Fibroblast of skin of right biceps (primary cell): Measurements from ENCODE around the gene RPL37.
"Not testable (repeated sequence)": the region's sequence is repeated elsewhere in the genome, so short reads cannot be mapped to it uniquely, and the experiment has no call there.

Experiments used
- DNase-seq: peaks from one replicate; pipeline ENCODE4 v3.0.0-alpha.2; 2013

The RPL37 gene

DNA sequence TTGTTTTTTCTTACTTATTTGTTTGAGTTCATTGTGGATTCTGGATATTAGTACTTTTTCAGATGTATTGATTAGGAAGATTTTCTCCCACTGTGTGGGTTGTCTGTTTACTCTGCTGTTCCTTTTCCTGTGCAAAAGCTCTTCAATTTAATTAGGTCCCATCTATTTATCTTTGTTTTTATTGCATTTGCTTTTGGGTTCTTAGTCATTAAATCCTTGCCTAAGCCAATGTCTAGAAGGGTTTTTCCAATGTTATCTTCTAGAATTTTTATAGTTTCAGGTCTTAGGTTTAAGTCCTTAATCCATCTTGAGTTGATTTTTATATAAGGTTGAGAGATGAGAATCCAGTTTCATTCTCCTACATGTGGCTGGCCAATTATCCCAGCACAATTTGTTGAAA is 40.7 kb downstream of the RPL37 start:
- DNase-seq: not testable (repeated sequence)

DNA sequence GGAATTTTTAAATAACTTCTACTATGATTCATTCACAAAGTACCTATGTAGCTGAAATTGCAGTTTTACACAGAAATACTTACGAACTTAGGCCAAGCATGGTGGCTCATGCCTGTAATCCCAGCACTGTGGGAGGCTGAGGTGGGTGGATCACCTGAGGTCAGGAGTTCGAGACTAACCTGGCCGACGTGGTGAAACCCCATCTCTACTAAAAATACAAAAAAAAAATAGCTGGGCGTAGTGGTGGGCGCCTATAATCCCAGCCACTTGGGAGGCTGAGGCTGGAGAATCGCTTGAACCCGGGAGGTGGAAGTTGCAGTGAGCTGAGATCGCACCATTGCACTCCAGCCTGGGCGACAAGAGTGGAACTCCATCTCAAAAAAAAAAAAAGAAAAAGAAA is 42.3 kb downstream of the RPL37 start:
- DNase-seq: not testable (repeated sequence)

DNA sequence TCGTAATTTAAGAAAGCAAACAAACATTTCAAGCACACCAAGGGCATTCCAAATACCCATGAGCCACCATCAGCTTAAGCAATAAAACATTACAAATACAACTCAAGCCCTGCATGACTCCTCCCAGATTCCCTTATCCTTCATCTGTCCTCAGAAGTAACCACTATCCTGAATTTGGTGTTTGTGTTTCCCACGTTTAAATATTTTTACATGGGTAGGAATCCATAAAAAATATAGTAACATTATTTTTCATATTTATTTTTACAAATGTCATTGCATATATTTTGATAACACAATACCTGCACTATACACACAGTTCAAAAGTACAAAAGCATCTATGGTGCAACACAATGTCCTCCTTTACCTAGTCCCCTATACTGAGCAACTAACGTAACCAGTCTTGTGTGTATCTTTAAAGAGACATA is 43.3 kb downstream of the RPL37 start:
- DNase-seq: no peak

DNA sequence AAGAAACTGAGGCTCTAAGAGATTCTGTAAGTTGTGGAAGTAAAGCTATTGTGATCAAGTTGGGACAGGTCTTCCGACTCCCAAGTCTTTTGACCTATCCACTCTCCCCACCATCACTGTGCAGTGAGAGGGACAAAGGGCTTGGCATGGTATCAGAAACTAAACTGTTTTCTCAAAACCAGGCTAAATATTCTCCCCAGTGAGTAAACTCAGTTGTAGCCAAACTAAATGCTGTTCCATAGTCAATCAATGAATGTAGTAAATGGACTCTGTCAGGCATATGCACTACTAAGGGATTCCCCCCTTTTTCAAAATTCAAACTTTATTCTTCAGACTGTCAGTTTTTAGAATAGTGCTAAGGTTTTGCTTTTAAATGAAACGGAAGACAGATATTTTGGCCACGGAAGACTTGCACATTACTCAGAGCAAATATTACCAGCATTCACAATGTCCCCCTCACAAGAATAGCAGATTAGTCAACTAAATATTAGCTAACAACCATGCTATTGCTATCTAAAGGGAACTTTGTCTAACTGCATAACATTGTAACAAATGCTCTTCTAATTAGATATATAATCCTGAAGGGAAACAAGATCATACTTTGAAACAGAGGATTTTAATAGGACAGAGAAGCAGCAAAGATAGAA is 44.0 kb downstream of the RPL37 start:
- no peak for DNase-seq

DNA sequence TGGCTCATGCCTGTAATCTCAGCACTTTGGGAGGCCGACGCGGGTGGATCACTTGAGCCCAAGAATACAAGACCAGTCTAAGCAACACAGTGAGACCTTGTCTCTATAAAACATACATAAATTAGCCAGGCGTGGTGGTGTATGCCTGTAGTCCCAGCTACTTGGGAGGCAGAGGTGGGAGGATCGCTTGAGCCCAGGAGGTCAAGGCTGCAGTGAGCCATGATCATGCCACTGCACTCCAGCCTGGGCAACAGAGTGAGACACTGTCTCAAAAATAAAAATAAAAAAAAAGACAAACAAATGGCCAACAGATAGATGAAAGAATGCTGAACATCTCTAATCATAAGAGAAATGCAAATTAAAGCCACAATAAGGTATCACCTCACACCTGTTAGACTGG is 46.1 kb downstream of the RPL37 start:
- DNase-seq: not testable (repeated sequence)

DNA sequence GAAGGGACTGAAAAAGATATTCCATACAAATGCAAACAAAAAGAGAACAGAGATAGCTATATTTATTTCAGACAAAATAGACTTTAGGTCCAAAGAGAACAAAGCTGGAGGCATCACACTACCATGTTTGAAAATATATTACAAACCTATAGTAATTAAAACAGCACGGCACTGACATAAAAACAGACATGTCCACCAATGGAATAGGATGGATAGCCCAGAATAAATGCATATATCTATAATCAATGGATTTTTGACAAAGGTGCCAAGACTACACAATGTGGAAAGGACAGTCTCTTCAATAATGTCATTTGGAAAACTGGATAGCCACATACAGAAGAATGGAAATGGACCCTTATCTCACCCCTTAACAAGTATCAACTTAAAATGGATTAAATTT is 47.0 kb downstream of the RPL37 start:
- DNase-seq: no peak

DNA sequence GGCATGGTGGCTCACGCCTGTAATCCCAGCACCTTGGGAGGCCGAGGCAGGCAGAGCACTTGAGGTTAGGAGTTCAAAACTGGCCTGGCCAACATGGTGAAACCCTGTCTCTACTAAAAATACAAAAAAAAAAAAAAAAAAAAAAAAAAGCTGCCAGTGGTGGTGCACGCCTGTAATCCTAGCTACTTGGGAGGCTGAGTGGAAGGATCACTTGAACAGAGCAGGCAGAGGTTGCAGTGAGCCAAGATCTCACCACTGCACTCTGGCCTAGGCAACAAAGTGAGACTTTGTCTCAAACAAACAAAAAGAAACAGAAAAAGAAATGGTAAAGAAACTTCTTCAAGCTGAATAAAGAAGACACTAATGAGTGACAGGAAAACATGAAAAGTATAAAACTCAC is 48.4 kb downstream of the RPL37 start:
- not testable (repeated sequence) for DNase-seq

DNA sequence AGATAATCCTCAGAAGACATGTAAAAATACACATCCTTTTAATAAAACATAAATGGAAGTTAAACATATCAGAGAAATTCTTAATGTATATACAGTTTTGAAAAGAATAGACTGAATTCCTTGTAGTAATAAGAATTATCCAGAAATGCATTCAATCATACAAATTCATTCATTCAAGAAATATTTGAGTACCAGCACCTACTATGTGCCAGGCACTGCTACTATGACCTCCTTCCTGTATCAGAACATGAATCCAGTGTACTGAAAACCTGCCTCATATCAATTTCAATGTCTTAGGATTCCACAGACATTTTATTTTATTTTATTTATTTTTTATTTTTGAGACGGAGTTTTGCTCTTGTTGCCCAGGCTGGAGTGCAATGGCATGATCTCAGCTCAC is 50.1 kb downstream of the RPL37 start:
- no peak for DNase-seq

DNA sequence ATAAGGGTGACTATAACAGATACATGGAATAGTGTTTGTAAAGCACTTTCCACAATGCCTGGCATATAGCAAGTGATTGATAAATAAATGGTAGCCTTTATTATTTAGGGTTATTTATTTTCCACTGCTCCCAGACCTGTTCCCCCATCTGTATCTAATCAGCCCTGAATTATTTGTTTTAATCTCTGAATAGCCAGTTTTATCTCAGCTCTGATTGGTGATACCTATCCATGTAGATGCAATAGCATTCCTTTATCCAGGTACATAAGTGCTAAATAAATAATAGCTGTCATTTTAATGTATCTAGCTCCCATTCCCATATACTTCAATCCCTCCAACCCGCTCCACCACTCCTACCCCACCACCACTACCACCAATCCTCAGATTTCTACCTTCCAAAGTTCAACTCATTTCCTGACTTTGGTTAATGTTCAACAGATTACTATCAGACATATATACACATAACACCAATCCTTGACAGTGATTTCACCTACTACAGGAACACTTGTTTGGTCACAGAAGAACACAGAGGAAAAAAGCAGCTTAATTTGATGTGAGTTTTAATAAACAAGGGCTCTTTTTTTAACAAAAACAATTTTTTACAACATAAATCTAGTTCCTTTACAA is 50.9 kb downstream of the RPL37 start:
- no peak for DNase-seq

DNA sequence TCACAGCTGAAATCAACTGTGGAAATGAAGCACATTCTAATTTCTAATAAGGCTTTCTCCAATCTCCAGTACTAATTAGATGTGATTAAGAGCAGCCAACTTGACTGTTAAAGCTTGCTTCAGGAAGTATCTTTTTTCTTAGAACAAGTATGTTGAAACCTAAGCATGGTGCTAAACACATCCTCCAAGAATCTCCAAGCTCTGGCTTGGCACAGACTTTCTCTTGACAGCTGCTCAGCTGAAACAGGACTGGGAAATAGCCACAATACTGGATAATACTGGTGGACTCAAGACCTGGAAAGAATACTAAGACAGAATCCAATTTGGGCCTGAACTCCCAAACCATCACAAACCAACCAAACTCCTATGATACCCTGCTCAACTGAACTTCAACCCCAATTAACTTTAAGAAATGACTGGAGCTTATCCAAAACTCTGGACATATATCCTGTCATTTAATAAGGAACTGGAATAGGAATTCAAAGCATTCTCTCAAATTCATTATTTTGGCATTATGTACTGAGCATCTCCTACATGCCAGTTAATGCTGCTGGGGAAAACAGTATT is 53.1 kb downstream of the RPL37 start:
- DNase-seq: peak; percentile 20

DNA sequence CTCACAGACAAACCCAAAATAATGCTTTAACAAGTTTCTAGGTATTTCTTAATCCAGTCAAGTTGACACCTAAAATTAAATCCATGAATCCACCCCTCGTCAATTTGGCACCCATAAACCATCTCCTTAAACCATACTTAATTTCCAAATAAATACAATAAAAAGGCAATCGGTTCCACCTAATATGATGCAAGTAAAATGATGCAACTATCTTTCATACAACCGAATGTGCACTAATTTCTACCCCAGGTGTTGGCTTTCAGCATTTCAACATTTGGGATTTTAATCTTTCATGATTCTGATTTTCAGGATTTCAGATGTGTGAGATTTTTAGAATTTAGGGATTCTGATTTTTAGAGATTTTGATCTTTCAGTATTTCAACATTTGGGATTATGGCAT is 54.2 kb downstream of the RPL37 start:
- DNase-seq: no peak

DNA sequence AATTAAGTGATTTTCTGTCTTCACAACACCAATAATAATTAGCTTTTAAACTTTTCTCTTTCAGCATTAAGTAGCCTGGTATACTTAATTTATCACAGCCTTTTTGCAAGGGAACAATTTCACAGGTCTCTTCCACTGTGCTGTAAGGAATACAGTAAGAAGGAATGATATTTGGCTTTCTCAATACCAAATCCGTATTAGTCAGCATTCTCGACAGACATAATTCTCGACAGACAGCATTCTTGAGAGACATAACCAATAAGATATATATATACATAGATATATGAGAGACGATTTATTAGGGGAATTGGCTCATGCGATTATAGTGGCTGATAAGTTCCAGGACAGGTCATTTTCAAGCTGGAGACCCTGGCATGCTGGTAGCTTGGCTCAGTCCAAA is 54.8 kb downstream of the RPL37 start:
- no peak for DNase-seq

DNA sequence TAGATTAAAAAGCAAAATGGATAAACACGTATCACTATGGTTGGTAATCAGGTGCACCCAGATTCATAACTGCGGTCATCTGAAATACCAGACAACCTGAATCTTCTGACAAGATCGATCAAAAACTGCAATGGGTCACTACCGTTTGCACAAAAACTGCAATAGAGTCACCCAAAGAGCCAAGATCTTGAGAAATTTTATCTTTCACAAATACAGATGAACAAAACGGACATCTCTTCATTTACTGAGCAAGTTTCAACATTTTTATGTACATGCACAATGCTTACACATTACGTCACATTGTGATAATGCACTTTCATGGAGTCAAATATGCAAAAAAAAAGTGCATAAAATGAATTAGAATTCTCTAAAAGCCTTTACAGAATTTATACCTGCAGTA is 55.5 kb downstream of the RPL37 start:
- DNase-seq: no peak

DNA sequence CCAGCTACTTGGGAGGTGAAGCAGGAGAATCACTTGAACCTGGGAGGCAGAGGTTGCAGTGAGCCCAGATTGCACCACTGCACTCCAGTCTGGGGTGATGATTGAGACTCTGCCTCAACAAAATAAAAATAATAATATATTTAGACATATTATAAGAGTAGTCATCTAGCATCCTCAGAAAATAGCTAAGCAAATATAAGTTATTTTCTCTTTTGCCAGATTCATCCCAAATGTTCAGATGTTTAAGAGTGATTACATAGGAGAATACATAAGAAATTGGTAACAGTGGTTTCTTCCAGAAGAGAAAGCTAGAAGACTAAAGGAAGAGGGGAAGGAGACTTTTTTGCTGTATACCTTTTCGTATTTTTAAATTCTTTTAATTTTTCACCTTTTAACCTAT is 56.9 kb downstream of the RPL37 start:
- no peak for DNase-seq

DNA sequence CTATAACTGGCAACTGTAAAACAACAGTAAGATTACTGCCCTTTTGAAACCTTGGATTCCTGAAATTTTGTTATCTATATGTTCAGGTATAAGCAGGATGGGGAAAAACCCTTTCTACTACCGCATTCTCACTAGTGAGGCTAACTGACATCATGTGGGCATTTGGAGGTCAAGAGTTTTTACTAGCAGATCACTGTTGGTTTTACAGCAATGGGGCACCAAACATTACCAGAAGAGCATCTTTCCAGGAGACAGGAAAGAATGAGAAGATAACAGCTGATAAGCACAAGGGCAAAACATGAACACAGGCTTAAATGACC is 58.4 kb downstream of the RPL37 start:
- DNase-seq: no peak

DNA sequence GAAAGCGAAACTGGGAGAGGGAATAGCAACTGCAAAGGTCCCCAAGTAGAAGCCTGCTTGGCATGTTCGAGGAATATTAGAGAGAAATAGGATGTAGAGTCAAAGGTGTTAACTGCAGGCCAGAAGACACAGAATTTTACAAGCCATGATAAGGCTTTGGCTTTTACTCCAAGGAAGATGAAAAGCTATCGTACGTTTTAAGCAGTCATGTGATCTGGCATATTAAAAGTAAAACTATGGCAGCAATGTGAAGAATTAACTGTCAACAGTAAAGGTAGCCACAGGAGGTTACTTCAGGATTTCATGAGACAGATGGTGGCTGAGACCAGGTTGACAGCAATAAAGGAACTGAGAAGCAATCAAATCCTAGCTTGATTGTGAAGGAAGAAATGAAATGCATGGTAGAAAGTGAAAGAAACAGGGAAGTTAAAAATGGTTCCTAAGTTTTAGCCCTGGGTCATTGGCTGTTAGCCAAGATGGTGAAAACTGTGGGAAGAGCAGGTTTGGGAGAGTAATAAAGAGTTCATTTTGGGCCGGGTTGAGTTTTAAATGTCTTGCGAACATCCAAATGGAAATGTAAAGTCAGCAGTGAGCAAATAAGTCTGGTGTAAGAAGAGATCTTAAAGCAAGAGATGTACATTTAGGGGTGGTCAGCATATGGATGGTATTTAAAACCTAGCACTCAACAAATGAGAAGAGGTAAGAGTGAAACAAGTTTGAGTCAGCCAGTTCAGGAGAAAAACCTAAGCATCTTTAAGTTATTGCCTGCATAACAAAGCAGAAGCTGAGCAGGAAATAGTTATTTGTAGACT is 59.0 kb downstream of the RPL37 start:
- no peak for DNase-seq
